Lower leg skin (tissue), 4 donors: ENCODE results near the gene NPAS3. TPM values are rescaled to one million over a fixed set of nuclear protein-coding genes. Genes with fewer than 3 reads are reported as not detected.

Experiments
- DNase-seq, 2 donors: peaks; one replicate each; pipeline ENCODE4 v3.0.0-alpha.2; 2019; ENCODE audit warnings: low spot score in 2 of 2
- H3K4me3 ChIP-seq: fragments of 200-600 bp; sonication (generic); 2 replicates; pipeline ENCODE4 v1.5.1; 2017; ENCODE audit warnings: mild to moderate bottlenecking, low read depth; ENCODE audit not compliant: poor library complexity, severe bottlenecking
- POLR2A ChIP-seq, 2 donors: fragments of 450-650 bp; IDR thresholded peaks; one replicate each; pipeline ENCODE4 v1.6.1; 2016 to 2017; ENCODE audit warnings: antibody characterized with exemption in 2 of 2, mild to moderate bottlenecking in 1 of 2, moderate library complexity in 1 of 2
- WGBS, 2 donors: methylation state at CpG; one replicate each; pipeline ENCODE4 v1.1.5; 2018; 5-methylcytosine and 5-hydroxymethylcytosine counted together
- intact Hi-C: fragments of 100-400 bp; cut with DNase I; formaldehyde crosslinking; loops from one replicate; pipeline ENCODE4 v1.15.0; 2023; ENCODE audit warnings: low total_unique reads
- total RNA-seq, 4 donors: library from RNA; depleted of rRNA; stranded (reverse); fragments of >200 nt; gene quantifications; one replicate each; pipeline ENCODE4 v1.1.0, GENCODE V29; 2016
- TF ChIP-seq, protein P1 (sequence below), 3 donors: fragments of 450-650 bp; IDR thresholded peaks; one replicate each; pipeline ENCODE4 v1.5.1; 2016; ENCODE audit warnings: antibody characterized with exemption in 3 of 3, mild to moderate bottlenecking in 3 of 3, moderate library complexity in 2 of 3

Gene NPAS3
- total RNA-seq, 4 donors from 2014 or later = 0.25 to 0.29 TPM; not detected in 2

DNA sequence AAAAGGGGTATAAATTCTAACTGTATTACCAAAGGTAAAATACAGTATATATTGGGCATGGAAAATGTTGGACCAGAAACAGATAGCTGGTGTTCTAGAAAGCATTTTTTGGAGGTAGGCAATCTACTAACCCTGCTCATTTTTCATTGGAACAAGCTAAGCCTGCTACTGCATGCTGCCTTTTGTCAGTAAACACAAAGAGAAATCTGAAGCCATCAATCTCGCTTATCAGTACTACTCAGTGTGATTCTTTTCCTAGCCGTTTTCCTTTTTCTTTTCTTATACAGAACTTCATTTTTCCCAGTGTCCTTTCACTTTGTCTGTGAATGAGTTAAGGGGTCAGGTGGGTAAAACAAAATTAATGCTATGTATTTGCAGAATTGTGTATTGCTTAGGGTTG lies 312.3 kb downstream of the NPAS3 start:
- H3K4me3 ChIP-seq = no peak overlapping the region
- no peak for DNase-seq
- 66 to 82% methylated on average over 2 of the region's 2 CpGs for WGBS, 2 donors
- intact Hi-C loops = no loop called here
- TF ChIP-seq POLR2A (IDR thresholded peaks at IDR 0.05) = no peak

DNA sequence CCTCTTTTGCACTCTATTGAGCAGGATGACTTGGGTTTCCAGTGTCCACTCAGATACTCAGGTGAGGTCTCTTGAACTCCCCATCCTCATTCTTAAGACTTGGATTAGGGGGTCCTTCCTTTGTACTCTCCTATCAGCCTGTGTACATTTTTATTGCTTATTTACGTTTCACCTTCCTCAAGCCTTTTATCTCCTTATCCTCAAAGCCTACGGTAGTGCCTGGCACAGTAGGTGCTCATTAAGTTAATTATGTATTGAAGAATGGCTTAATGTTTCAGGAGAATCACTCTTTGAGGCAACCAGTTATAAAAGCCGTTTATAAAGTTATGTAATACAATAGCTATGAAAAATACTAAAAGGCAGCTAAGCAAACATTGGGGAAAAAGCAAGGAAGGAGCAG lies 315.7 kb downstream of the NPAS3 start:
- intact Hi-C loops = no loop called here
- 67 to 69% methylated on average over 3 of the region's 3 CpGs for WGBS, 2 donors
- no peak for TF ChIP-seq POLR2A (IDR thresholded peaks at IDR 0.05)

DNA sequence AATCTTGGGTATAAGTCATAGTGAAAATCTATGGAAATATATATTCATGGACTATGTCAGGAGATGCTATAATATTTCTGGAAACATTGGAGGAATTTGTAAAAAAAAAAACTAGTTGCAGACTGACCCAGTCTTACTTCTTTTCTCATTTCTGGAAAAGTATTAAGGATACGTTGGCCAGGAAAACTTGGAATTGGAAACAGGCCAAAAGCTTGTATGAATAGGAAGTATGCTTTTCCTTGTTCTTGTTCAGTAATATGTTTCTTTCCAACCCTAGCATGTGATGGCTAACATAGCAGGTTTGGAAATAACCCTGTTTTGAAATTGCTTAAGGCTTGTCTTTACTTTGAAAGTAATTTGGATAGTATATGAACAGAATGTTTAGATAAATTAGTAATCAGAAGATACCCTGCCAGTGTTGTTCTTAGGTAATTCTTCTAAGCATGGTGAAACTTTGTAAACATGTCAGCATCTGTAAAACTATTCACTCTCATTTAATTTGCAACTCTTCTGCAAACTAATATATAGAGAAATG lies 316.2 kb downstream of the NPAS3 start:
- DNase-seq = no peak
- H3K4me3 ChIP-seq = no peak overlapping the region
- TF ChIP-seq POLR2A (IDR thresholded peaks at IDR 0.05) = no peak
- TF ChIP-seq, protein P1, sequence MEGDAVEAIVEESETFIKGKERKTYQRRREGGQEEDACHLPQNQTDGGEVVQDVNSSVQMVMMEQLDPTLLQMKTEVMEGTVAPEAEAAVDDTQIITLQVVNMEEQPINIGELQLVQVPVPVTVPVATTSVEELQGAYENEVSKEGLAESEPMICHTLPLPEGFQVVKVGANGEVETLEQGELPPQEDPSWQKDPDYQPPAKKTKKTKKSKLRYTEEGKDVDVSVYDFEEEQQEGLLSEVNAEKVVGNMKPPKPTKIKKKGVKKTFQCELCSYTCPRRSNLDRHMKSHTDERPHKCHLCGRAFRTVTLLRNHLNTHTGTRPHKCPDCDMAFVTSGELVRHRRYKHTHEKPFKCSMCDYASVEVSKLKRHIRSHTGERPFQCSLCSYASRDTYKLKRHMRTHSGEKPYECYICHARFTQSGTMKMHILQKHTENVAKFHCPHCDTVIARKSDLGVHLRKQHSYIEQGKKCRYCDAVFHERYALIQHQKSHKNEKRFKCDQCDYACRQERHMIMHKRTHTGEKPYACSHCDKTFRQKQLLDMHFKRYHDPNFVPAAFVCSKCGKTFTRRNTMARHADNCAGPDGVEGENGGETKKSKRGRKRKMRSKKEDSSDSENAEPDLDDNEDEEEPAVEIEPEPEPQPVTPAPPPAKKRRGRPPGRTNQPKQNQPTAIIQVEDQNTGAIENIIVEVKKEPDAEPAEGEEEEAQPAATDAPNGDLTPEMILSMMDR (IDR thresholded peaks at IDR 0.05) = no peak
- WGBS, 2 donors = 7 to 9% methylated on average over 1 of the region's 1 CpG
- intact Hi-C loops = no loop called here

More for the DNA sequence above, 315.7 kb downstream of the NPAS3 start:
- DNase-seq = no peak
- H3K4me3 ChIP-seq = no peak overlapping the region

DNA sequence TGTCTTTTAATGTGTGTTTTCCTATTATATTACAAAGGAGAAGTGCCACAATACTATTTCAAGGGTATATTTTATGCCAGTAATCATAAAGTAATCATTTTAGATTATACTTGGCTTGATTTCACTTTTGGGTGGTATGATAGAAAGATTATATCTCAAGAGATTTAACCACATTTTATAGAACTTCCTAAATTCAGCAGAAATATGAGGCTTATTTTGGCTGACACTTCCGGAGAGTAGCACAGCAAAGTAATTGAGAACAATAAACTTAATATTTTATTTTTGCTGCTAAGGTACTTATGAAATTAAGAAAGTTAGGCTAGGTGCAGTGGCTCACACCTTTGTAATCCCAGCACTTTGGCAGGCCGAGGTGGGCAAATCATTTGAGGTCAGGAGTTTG lies 319.1 kb downstream of the NPAS3 start:
- intact Hi-C loops = no loop called here
- WGBS, 2 donors = 59 to 88% methylated on average over 2 of the region's 2 CpGs
- no peak for TF ChIP-seq POLR2A (IDR thresholded peaks at IDR 0.05)
- TF ChIP-seq, protein P1 (IDR thresholded peaks at IDR 0.05) = no peak
- no peak overlapping the region for H3K4me3 ChIP-seq
- DNase-seq = no peak

DNA sequence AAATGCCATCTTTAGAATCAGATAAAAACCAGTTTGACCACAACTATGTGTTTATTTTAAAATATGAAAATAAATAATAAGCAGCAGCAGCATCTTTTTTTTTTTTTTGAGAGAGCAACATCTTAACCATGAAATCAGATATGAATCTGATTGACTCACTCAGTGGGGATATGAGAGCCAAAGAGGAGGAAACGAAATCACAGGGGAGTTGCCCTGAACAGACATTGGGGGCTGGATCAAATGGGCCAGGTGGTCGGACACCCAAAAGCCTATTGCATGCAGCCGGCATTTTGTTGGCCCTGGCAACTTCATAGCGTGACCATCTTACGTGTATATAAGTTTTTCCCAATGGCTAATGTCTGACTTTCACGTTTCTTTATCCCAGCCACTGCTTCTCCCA lies 321.1 kb downstream of the NPAS3 start:
- no peak for TF ChIP-seq POLR2A (IDR thresholded peaks at IDR 0.05)
- TF ChIP-seq, protein P1 (IDR thresholded peaks at IDR 0.05) = no peak
- 75 to 76% methylated on average over 6 of the region's 6 CpGs for WGBS, 2 donors
- no peak overlapping the region for H3K4me3 ChIP-seq
- intact Hi-C loops = no loop called here
- DNase-seq = no peak

DNA sequence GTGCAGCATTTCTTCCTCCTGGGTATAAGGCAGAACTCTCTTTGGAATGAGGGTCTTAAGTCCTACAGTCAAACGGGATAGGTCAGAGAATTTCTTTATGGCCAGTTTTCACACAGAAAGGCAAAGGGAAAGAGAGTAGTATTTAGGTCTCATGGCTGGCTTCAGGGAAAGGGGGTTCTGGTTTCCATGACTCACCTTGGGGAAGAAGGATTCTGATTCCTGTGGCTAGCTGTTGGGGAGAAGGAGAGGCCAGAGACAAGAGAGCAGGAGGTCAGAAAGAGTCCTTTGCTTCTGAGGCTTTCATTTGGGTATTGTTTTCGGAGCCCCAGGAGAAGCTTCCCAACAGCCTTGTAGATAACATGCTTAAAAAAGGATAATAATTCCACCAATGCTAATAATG lies 332.5 kb downstream of the NPAS3 start:
- intact Hi-C loops = no loop called here
- WGBS, 2 donors = 86 to 88% methylated on average over 2 of the region's 2 CpGs
- TF ChIP-seq, protein P1 (IDR thresholded peaks at IDR 0.05) = no peak
- TF ChIP-seq POLR2A (IDR thresholded peaks at IDR 0.05) = no peak
- no peak overlapping the region for H3K4me3 ChIP-seq
- DNase-seq = no peak

DNA sequence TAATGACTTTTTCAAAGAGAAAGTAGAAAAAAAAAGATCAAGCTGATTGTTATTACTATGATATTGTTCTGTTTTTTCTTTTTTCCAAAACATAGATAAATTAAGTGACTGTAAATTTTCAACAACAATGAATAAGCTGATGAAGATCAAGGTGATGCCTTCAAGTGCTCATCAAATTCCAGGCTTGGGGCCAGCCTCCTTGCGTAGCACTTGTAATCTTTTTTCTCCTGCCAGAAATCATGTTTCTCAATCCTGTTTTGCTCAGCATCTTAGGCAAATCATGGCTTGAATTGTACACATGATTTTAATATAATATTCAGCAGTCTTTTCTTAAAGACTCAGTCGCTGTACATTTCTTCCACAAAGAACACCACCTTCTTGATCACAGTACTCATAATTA lies 333.2 kb downstream of the NPAS3 start:
- intact Hi-C loops = no loop called here
- H3K4me3 ChIP-seq = no peak overlapping the region
- TF ChIP-seq POLR2A (IDR thresholded peaks at IDR 0.05) = no peak
- TF ChIP-seq, protein P1 (IDR thresholded peaks at IDR 0.05) = no peak
- WGBS, 2 donors = 38 to 50% methylated on average over 2 of the region's 2 CpGs
- no peak for DNase-seq
